ENCODE data around the gene IQCH. TPM values are rescaled to one million over a fixed set of nuclear protein-coding genes. Genes with fewer than 3 reads are reported as not detected.

IQCH gene
- total and polyA plus RNA-seq, 2 experiments from 2014 or later = 1.7 to 4.6 TPM

- H3K9me3 Mint-ChIP-seq = no peaks in the 10 kb centered on the region
- Histone ChIP-seq H3K4me1 (ENCODE audit: insufficient read depth) (no peaks in the 10 kb centered on the region), H3K36me3 (ENCODE audit: insufficient read depth) (no peaks in the 10 kb centered on the region), H4K20me1 (replicated peaks; ENCODE audit: insufficient read depth) (no peaks in the 10 kb centered on the region), H2AFZ (no peak overlapping the region), H3K4me3 (no peak overlapping the region), H3K9me2 (ENCODE audit: insufficient read depth) (no peaks in the 10 kb centered on the region), H3K27ac (ENCODE audit: low read depth) (no peak overlapping the region), H3F3A (replicated peaks; ENCODE audit: low read depth) (no peaks in the 10 kb centered on the region), H3K27me3 (ENCODE audit: insufficient read depth) (no peaks in the 10 kb centered on the region), H3K79me2 (replicated peaks; ENCODE audit: insufficient read depth) (no peaks in the 10 kb centered on the region), H3K4me2 (no peak overlapping the region)
- DNase-seq (ENCODE audit: low spot score) (no peak), ATAC-seq (no peak)
- TF ChIP-seq REST (IDR thresholded peaks at IDR 0.05; ENCODE audit: unreplicated experiment) (no peak), POLR2AphosphoS5 (IDR thresholded peaks at IDR 0.05; ENCODE audit: low read depth) (no peak), ZNF331 (CRISPR knock-in tag; IDR thresholded peaks at IDR 0.05; ENCODE audit: low read depth) (no peak), STAT1 (IDR thresholded peaks at IDR 0.05; ENCODE audit: unreplicated experiment) (no peak), ETS1 (IDR thresholded peaks at IDR 0.05) (no peak), ZNF462 (CRISPR knock-in tag; IDR thresholded peaks at IDR 0.05) (no peak), NANOG (IDR thresholded peaks at IDR 0.05; ENCODE audit: borderline replicate concordance) (no peak), CREB1 (CRISPR knock-in tag; IDR thresholded peaks at IDR 0.05; ENCODE audit: low read depth) (no peak), EZH2 (IDR thresholded peaks at IDR 0.05; ENCODE audit: low read depth, unreplicated experiment) (no peak), JUNB (IDR thresholded peaks at IDR 0.05; ENCODE audit: unreplicated experiment) (no peak), CTCF (conservative IDR thresholded peaks at IDR 0.05; ENCODE audit: low read depth in 2 of 2) (no peak), ZNF114 (CRISPR knock-in tag; IDR thresholded peaks at IDR 0.05) (no peak), EZH2phosphoT487 (IDR thresholded peaks at IDR 0.05; ENCODE audit: unreplicated experiment) (no peak)
- H3K27ac Mint-ChIP-seq = no peak overlapping the region
- H3K27me3 Mint-ChIP-seq (ENCODE audit: insufficient read depth, low read depth, poor library complexity) = peaks cover 3% of the 10 kb centered on the region
- no peaks in the 10 kb centered on the region for H3K4me1 Mint-ChIP-seq
- H3K36me3 Mint-ChIP-seq (ENCODE audit: low read depth) = no peaks in the 10 kb centered on the region
- H3K4me3 Mint-ChIP-seq = no peak overlapping the region
These were observed 80.4 kb downstream of the IQCH start for GRCh38 chr15:67335026-67335425.
